ENCODE results near the gene ACSM2A. TPM values are rescaled to one million over a fixed set of nuclear protein-coding genes. Genes with fewer than 3 reads are reported as not detected.
"Not testable (repeated sequence)": the region's sequence is repeated elsewhere in the genome, so short reads cannot be mapped to it uniquely, and the experiment has no call there.

ACSM2A gene
- total and polyA plus RNA-seq, 9 of the 15 experiments (the other 6 are each of a cell fraction or from before 2014, with no cell fraction given) = 0.09 TPM; not detected in 8

DNA sequence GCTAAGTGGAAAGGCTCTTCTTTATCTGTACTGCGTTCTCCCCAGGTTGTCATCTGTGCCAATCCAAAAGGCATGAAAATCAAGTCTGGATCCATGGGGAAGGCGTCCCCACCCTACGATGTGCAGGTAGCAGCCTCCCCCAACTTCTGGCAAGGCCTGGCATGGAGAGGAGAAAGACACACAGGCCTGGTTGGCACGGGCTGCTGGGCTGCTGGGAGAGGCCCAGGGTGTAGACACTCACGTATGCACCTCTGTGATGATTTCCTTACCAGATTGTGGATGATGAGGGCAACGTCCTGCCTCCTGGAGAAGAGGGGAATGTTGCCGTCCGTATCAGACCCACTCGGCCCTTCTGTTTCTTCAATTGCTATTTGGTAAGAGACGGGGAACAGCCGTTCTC lies 20.4 kb upstream of the ACSM2A start (continued):
- TF ChIP-seq, protein P1, sequence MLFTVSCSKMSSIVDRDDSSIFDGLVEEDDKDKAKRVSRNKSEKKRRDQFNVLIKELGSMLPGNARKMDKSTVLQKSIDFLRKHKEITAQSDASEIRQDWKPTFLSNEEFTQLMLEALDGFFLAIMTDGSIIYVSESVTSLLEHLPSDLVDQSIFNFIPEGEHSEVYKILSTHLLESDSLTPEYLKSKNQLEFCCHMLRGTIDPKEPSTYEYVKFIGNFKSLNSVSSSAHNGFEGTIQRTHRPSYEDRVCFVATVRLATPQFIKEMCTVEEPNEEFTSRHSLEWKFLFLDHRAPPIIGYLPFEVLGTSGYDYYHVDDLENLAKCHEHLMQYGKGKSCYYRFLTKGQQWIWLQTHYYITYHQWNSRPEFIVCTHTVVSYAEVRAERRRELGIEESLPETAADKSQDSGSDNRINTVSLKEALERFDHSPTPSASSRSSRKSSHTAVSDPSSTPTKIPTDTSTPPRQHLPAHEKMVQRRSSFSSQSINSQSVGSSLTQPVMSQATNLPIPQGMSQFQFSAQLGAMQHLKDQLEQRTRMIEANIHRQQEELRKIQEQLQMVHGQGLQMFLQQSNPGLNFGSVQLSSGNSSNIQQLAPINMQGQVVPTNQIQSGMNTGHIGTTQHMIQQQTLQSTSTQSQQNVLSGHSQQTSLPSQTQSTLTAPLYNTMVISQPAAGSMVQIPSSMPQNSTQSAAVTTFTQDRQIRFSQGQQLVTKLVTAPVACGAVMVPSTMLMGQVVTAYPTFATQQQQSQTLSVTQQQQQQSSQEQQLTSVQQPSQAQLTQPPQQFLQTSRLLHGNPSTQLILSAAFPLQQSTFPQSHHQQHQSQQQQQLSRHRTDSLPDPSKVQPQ (CRISPR knock-in tag; IDR thresholded peaks at IDR 0.05; ENCODE audit: borderline replicate concordance) = no peak

DNA sequence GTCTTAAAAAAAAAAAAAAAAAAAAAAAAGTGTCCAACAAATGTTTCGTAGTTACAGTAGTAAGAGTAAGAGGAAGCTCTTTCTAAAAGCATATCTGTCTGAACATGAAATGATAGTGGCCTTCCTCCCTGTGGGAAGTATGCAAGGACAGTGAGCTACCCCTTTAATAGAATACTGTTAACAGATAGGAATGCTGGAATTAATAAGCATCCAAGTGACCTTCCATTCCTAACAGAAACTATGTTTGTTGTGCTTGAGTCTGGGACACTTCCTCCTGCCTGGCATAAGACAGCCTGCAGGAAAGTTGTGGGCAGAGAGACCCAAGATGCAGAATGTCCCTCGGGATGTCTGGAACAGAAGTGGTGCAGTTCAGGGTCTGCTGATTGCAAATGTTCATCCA lies 12.4 kb upstream of the ACSM2A start:
- H3K9ac ChIP-seq (ENCODE audit: insufficient read depth in 1 of 2, low read depth in 2 of 2, low read length in 2 of 2); H3K36me3 ChIP-seq (ENCODE audit: control insufficient read depth, insufficient read depth, low read length); H3K79me2 ChIP-seq (ENCODE audit: control insufficient read depth, insufficient read depth, low read length); H3K27ac ChIP-seq (ENCODE audit: extremely low read depth, low read depth, low read length); H3K9me1 ChIP-seq (ENCODE audit: control insufficient read depth, insufficient read depth, low read length); H4K20me1 ChIP-seq (replicated peaks; ENCODE audit: control insufficient read depth, insufficient read depth, low read length); BruUV-seq (replicated peaks); H3K4me3 ChIP-seq; H3K27me3 ChIP-seq (ENCODE audit: control insufficient read depth in 2 of 2, insufficient read depth in 2 of 2, low read length in 2 of 2); H2AFZ ChIP-seq (ENCODE audit: low read depth, low read length); in situ Hi-C loops (cut with MboI); H3K4me1 ChIP-seq (replicated peaks in 1 of 2; ENCODE audit: control insufficient read depth in 2 of 2, insufficient read depth in 2 of 2, low read length in 2 of 2); ATAC-seq; POLR2A ChIA-PET; CTCF ChIA-PET (ENCODE audit: low intra/inter-chr PET ratio); DNase-seq (ENCODE audit: extremely low read depth in 1 of 4, low spot score in 3 of 4); H3K4me2 ChIP-seq (ENCODE audit: insufficient read depth, low read length); H3K9me3 ChIP-seq (replicated peaks; ENCODE audit: control insufficient read depth, insufficient read depth, low read depth, low read length); intact Hi-C loops (cut with micrococcal nuclease); FAIRE-seq: not testable (repeated sequence)
- no CpG with 5 or more reads among the region's 2 CpGs for WGBS (ENCODE audit: insufficient coverage, low coverage, missing lambda C conversion rate)

DNA sequence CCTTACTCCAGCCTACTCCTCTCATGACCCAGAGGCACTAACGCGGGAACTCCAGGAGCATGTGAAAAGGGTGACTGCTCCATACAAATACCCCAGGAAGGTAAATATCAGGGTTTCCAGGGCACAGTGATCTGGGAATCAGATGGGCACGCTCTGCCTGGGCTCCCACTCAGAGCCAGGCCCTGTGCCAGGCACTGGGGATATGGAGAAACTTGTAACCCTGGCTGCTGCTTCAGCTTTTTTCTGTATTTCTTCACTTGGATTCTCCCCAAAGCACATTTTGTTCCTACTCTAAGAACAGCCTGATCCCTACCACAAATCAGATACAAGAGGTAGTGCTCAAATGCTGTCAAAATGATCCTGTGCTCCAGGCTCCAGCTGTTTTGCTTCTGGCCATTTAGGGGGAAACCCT lies 11.5 kb upstream of the ACSM2A start:
- CTCF ChIA-PET (ENCODE audit: low intra/inter-chr PET ratio); BruUV-seq (replicated peaks); FAIRE-seq: not testable (repeated sequence)

DNA sequence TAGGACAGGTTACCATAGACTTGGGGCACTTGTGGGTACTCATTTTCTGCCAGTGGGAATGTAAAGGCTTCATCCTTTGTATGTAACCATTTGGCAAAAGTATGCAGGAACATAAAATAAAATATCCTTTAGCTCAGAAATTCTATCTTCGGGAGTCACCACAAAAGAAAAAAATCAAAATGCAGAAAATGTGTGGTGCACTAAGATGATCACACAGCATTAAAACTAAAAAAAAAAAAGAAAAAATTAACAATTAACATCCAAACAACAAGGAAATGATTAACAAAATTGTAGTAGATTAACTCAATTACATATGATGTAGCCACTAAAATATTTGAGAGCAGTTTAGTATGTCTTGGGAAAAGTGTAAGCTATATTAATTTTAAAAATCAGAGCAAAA lies 10.6 kb upstream of the ACSM2A start:
- DNase-seq (ENCODE audit: extremely low read depth in 1 of 4, low spot score in 3 of 4); H2AFZ ChIP-seq (ENCODE audit: low read depth, low read length); FAIRE-seq; intact Hi-C loops (cut with micrococcal nuclease); H3K9me3 ChIP-seq (replicated peaks; ENCODE audit: control insufficient read depth, insufficient read depth, low read depth, low read length); H3K4me3 ChIP-seq; H3K9ac ChIP-seq (ENCODE audit: insufficient read depth in 1 of 2, low read depth in 2 of 2, low read length in 2 of 2); H3K4me2 ChIP-seq (ENCODE audit: insufficient read depth, low read length); H3K27me3 ChIP-seq (ENCODE audit: control insufficient read depth in 2 of 2, insufficient read depth in 2 of 2, low read length in 2 of 2); H3K79me2 ChIP-seq (ENCODE audit: control insufficient read depth, insufficient read depth, low read length); H3K36me3 ChIP-seq (ENCODE audit: control insufficient read depth, insufficient read depth, low read length); H3K4me1 ChIP-seq (replicated peaks in 1 of 2; ENCODE audit: control insufficient read depth in 2 of 2, insufficient read depth in 2 of 2, low read length in 2 of 2); H3K27ac ChIP-seq (ENCODE audit: extremely low read depth, low read depth, low read length); CTCF ChIA-PET (ENCODE audit: low intra/inter-chr PET ratio); ATAC-seq; H3K9me1 ChIP-seq (ENCODE audit: control insufficient read depth, insufficient read depth, low read length); H4K20me1 ChIP-seq (replicated peaks; ENCODE audit: control insufficient read depth, insufficient read depth, low read length); POLR2A ChIA-PET; BruUV-seq (replicated peaks): not testable (repeated sequence)
- in situ Hi-C loops (cut with MboI) = loop anchor here (5.0 kb wide), 1 partner anchor 147 kb away; no protein-coding TSS in a partner anchor
- 0% methylated on average over 1 of the region's 1 CpG for WGBS (ENCODE audit: insufficient coverage, low coverage, missing lambda C conversion rate)

More for the DNA sequence above, 11.5 kb upstream of the ACSM2A start:
- WGBS (ENCODE audit: insufficient coverage, low coverage, missing lambda C conversion rate) = 0% methylated on average over 3 of the region's 3 CpGs
- POLR2A ChIA-PET; H3K9me1 ChIP-seq (ENCODE audit: control insufficient read depth, insufficient read depth, low read length); H3K9me3 ChIP-seq (replicated peaks; ENCODE audit: control insufficient read depth, insufficient read depth, low read depth, low read length); H3K27me3 ChIP-seq (ENCODE audit: control insufficient read depth in 2 of 2, insufficient read depth in 2 of 2, low read length in 2 of 2); ATAC-seq; H3K4me2 ChIP-seq (ENCODE audit: insufficient read depth, low read length); H2AFZ ChIP-seq (ENCODE audit: low read depth, low read length); H3K4me3 ChIP-seq; H3K9ac ChIP-seq (ENCODE audit: insufficient read depth in 1 of 2, low read depth in 2 of 2, low read length in 2 of 2); H3K27ac ChIP-seq (ENCODE audit: extremely low read depth, low read depth, low read length); H3K36me3 ChIP-seq (ENCODE audit: control insufficient read depth, insufficient read depth, low read length); H3K79me2 ChIP-seq (ENCODE audit: control insufficient read depth, insufficient read depth, low read length); H4K20me1 ChIP-seq (replicated peaks; ENCODE audit: control insufficient read depth, insufficient read depth, low read length); H3K4me1 ChIP-seq (replicated peaks in 1 of 2; ENCODE audit: control insufficient read depth in 2 of 2, insufficient read depth in 2 of 2, low read length in 2 of 2); DNase-seq (ENCODE audit: extremely low read depth in 1 of 4, low spot score in 3 of 4); intact Hi-C loops (cut with micrococcal nuclease): not testable (repeated sequence)
- in situ Hi-C loops (cut with MboI) = loop anchor here (5.0 kb wide), 1 partner anchor 147 kb away; no protein-coding TSS in a partner anchor

Measured in K562 (cell line).